Erythroblast (primary cell): ENCODE results near the gene PF4V1.

Source experiments
- GATA1 ChIP-seq: IDR thresholded peaks from 2 replicates; pipeline ENCODE4 v1.6.1; 2011; ENCODE audit warnings: low read depth, mild to moderate bottlenecking, control low read depth, low read length, moderate library complexity
- POLR2A ChIP-seq: IDR thresholded peaks from 2 replicates; pipeline ENCODE4 v1.6.1; 2011; ENCODE audit warnings: mild to moderate bottlenecking, low read length

DNA sequence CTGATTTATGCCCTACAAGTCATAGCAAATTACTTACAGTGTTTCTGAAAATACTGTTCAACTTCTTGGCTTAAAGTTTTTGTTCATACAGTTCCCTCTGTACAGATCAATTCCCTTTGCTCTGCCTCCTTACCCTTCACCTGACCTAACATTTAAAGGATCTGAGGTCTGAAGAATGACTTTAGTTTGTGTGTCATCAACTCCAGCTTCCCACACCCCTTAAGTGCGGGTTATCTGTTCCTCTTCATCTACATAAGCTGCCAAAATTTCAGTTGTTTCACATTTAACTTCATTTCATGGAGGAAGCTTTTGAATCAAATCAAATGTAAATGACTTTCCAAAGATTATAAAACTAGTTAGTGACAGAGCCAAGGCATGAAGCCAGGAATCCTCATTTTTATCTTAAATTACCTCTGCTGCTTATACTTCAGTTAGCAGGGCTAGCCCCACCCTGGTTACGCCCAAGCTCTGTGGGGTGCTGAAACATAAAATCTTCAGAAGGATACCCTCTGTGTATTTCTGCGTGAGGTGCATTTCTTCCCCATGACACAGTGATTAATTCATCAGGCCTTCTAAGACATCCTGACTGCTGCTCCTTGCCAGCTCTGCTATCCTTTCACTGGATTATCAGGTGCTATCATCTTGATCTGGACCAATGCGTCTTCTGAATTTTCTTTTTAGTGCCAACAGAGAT lies 32.6 kb downstream of the PF4V1 start:
- no peak for TF ChIP-seq POLR2A
- TF ChIP-seq GATA1 = no peak
